ENCODE measurements around the gene FSTL4.
A peak's percentile ranks its signal among the peaks of the same experiment; 100 is the strongest.

FSTL4 gene

GRCh38 chr5:133164759-133165158, 447.6 kb downstream of the FSTL4 start:
- no peak for DNase-seq (ENCODE audit: low spot score)

GRCh38 chr5:133163839-133164238, 448.5 kb downstream of the FSTL4 start:
- DNase-seq (ENCODE audit: low spot score): no peak

- DNase-seq (ENCODE audit: low spot score): no peak
Observed at GRCh38 chr5:133159543-133159942, 452.8 kb downstream of the FSTL4 start.

GRCh38 chr5:133155326-133155969, 456.9 kb downstream of the FSTL4 start:
- DNase-seq (ENCODE audit: low spot score): no peak

- DNase-seq (ENCODE audit: low spot score): no peak
Observed at GRCh38 chr5:133154274-133155075, 457.9 kb downstream of the FSTL4 start.

- no peak for DNase-seq (ENCODE audit: low spot score)
Observed at GRCh38 chr5:133150909-133151544, 461.3 kb downstream of the FSTL4 start.

- DNase-seq (ENCODE audit: low spot score): no peak
Observed at GRCh38 chr5:133149345-133149744, 463.0 kb downstream of the FSTL4 start.

- DNase-seq (ENCODE audit: low spot score): no peak
Observed at GRCh38 chr5:133147815-133148567, 464.4 kb downstream of the FSTL4 start.

- DNase-seq (ENCODE audit: low spot score): peak; percentile 42
Observed at GRCh38 chr5:133147411-133147810, 464.9 kb downstream of the FSTL4 start.
